Subcutaneous abdominal adipose tissue (tissue), 5 donors: ENCODE measurements around the gene SELENOM.

Experiments used
- H3K27ac ChIP-seq: one replicate; pipeline ENCODE4 v1.7.0; 2013; ENCODE audit warnings: low read depth, mild to moderate bottlenecking, inconsistent platforms, low read length, moderate library complexity
- H3K27me3 ChIP-seq, 5 donors: one replicate each; pipeline ENCODE4 v1.7.0; 2013; ENCODE audit warnings: low read length in 5 of 5, inconsistent platforms in 1 of 5; ENCODE audit not compliant: control insufficient read depth in 5 of 5, insufficient read depth in 4 of 5
- H3K36me3 ChIP-seq, 5 donors: one replicate each; pipeline ENCODE4 v1.7.0; 2013; ENCODE audit warnings: low read length in 5 of 5; ENCODE audit not compliant: control insufficient read depth in 5 of 5, insufficient read depth in 5 of 5
- H3K4me1 ChIP-seq, 5 donors: one replicate each; pipeline ENCODE4 v1.7.0; 2013; ENCODE audit warnings: low read length in 5 of 5, mild to moderate bottlenecking in 3 of 5, moderate library complexity in 1 of 5; ENCODE audit not compliant: control insufficient read depth in 5 of 5, insufficient read depth in 5 of 5
- H3K4me3 ChIP-seq, 5 donors: one replicate each; pipeline ENCODE4 v1.7.0; 2013; ENCODE audit warnings: low read length in 5 of 5, low read depth in 1 of 5
- H3K9ac ChIP-seq, 5 donors: one replicate each; pipeline ENCODE4 v1.7.0; 2013; ENCODE audit warnings: low read length in 5 of 5, mild to moderate bottlenecking in 4 of 5, moderate library complexity in 3 of 5
- H3K9me3 ChIP-seq, 5 donors: one replicate each; pipeline ENCODE4 v1.7.0; 2013; ENCODE audit warnings: low read length in 5 of 5; ENCODE audit not compliant: control insufficient read depth in 5 of 5
- donor health status: healthy.
- donor health status: healthy.
- donor health status: healthy.
- donor health status: healthy.
- donor health status: healthy.

The SELENOM gene, protein sequence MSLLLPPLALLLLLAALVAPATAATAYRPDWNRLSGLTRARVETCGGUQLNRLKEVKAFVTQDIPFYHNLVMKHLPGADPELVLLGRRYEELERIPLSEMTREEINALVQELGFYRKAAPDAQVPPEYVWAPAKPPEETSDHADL

DNA sequence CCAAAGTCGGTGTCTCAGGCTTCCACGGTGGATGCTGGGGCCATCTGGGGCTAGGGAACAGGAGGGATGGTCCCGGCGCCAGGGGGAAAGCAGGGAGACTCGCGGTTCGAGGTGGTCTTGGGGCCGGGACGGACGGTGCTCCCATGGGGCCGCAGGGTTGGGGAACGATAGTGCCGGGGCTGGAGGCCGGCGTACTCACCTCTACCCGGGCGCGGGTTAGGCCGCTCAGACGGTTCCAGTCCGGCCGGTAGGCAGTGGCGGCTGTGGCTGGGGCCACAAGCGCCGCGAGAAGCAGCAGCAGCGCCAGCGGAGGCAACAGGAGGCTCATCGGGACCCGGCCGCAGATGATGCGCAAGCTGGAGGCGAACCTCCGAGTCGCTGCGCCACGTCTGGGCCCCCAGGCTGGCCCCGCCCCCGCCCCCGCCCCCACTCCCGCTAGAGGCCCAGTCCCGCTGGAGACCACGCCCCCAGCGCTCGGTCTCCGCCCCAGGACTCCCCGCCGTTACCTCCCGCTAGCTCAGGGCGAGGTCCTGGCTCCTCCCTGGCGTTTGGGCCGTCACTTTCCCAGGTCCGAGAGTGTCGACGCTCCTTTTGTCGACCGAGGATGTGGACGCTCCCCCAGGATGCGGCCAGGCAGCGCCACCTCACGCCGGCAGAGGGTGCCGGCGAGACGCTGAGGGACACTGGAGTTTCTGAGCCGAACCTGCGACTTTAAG lies at the start of gene SELENOM:
SELENOM (minus strand) TSS at position 391 of the 716 bp plus-strand sequence; CDS start at position 328, 63 bp downstream.
- no peaks in the 10 kb centered on the region for H3K27me3 ChIP-seq
- H3K4me1 ChIP-seq, result peaks cover 3 to 37% (median 30%) of the 10 kb centered on the region in 5 donors
- H3K36me3 ChIP-seq, result peaks cover 0 to 26% (median 19%) of the 10 kb centered on the region in 5 donors
- peak within 1 kb of the TSS; percentile 63 to 87 (median 79) for H3K9ac ChIP-seq
- H3K27ac ChIP-seq, result peak within 1 kb of the TSS; percentile 89
- H3K9me3 ChIP-seq, result no peaks in the 10 kb centered on the region
- H3K4me3 ChIP-seq, result peak within 1 kb of the TSS; percentile 69 to 82 (median 79)

DNA sequence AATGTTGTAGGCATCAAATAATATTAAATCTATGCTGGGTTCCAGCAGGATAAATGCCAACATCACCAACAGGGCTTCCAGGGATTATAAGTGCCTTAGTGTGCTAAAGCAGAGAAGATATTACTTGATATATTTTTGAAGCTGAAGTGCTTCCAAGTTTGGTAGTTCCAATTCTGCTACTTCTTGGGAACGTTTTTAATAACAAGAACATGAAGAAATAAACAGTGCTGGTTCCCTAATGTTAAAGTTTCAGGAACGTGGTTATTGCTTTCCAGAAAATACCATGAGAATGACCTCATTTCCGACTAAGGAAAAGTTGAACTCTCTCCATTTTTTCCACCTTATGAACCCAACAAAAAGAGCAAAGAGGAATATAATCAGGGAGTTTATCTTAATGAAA lies 48.1 kb upstream of the SELENOM start:
- Histone ChIP-seq H3K4me3 (no peak overlapping the region), H3K27ac (peak overlapping the region; percentile 52), H3K27me3 (no peaks in the 10 kb centered on the region), H3K36me3 (no peaks in the 10 kb centered on the region), H3K9ac (peak overlapping the region in 1 of 5 donors; percentile 40), H3K4me1 (peaks cover 0 to 20% (median 16%) of the 10 kb centered on the region in 5 donors), H3K9me3 (no peaks in the 10 kb centered on the region)

DNA sequence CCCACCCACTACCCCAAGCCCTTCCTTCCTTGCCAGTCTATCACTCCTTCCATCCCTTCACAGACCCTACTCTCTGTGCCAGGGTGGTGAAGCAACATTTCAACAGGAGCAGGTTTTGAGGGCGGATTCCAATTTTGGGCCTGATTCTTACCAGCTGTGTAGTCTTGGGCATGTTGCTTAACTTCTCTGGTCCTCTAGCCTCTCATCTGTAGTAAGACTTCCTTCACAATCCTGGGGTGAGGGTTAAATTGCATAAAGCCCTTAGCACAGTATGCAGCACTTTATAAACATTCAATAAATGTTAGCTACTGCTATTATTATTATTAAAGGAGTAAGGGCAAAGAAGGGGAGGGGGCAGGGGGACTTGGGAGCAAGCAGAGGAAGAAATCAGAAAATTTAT lies 47.6 kb upstream of the SELENOM start:
- H3K4me1 ChIP-seq, result peaks cover 0 to 19% (median 14%) of the 10 kb centered on the region in 5 donors
- H3K9ac ChIP-seq, result peak overlapping the region in 1 of 5 donors; percentile 40
- no peaks in the 10 kb centered on the region for H3K36me3 ChIP-seq
- H3K27me3 ChIP-seq, result no peaks in the 10 kb centered on the region
- peak overlapping the region; percentile 52 for H3K27ac ChIP-seq
- no peaks in the 10 kb centered on the region for H3K9me3 ChIP-seq
- no peak overlapping the region for H3K4me3 ChIP-seq

DNA sequence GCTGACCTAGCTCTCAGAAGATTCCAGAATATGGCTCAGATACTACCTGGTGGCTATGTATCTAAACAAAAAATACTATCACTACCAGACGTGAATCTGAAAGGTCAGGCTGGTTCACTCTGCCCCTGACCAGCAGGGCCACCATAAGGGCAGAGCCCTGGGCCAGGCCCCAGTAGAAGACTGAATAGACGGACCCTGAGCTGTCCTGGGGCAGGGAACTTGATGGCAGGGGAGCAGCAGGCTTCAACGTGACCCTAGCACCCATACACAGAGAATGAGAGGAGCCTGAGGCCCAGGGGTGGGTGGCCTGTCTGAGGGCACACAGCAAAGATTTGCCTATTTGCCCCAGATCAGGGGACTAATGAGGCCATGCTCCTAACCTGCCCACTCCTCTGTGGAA lies 46.0 kb upstream of the SELENOM start:
- Histone ChIP-seq H3K4me1 (peaks cover 0 to 23% (median 19%) of the 10 kb centered on the region in 5 donors), H3K36me3 (no peaks in the 10 kb centered on the region), H3K4me3 (no peak overlapping the region), H3K9ac (peak overlapping the region in 1 of 5 donors; percentile 32), H3K9me3 (no peaks in the 10 kb centered on the region), H3K27me3 (no peaks in the 10 kb centered on the region), H3K27ac (no peak overlapping the region)

DNA sequence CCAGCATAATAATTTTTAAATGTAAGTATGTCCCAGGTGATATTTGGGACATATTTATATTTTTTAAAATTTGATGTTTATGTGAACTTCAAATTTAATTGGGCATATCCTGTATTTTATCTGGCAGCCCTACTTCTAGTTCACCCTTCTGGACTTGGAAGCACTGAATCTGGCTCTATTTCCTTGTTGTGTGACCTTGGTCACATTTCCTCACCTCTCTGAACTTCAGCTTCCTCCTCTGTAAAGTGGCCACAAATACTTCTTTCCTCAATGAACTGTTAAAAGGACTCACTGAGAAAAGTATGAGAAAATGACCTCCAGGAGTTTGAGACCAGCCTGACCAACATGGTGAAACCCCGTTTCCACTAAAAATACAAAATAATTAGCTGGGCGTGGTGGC lies 44.5 kb upstream of the SELENOM start:
- no peak overlapping the region for H3K27ac ChIP-seq
- H3K9ac ChIP-seq, result no peak overlapping the region
- H3K9me3 ChIP-seq, result peaks cover 0 to 8% (median 0%) of the 10 kb centered on the region in 5 donors
- H3K4me3 ChIP-seq, result no peak overlapping the region
- H3K27me3 ChIP-seq, result no peaks in the 10 kb centered on the region
- H3K36me3 ChIP-seq, result no peaks in the 10 kb centered on the region
- H3K4me1 ChIP-seq, result peaks cover 0 to 25% (median 21%) of the 10 kb centered on the region in 5 donors

DNA sequence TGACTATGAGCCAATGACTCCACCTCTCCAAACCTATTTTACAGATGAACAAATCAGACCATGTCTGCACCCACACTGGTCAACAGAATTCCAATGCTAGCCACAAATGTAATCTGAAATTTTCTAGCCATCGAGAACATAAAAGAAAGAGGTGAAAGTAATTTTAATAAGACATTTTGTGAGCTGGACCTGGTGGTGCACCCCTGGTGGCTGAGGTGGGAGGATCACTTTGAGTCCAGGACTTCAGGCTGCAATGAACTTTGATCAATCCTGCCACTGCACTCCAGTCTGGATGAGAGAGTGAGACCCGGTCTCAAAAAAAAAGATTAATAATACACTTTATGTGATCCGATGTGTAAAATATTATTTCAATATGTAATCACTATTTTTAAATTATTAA lies 43.2 kb upstream of the SELENOM start:
- no peak overlapping the region for H3K9ac ChIP-seq
- H3K36me3 ChIP-seq, result no peaks in the 10 kb centered on the region
- no peak overlapping the region for H3K27ac ChIP-seq
- peaks cover 0 to 9% (median 0%) of the 10 kb centered on the region in 5 donors for H3K9me3 ChIP-seq
- peaks cover 0 to 19% (median 19%) of the 10 kb centered on the region in 5 donors for H3K4me1 ChIP-seq
- H3K27me3 ChIP-seq, result no peaks in the 10 kb centered on the region
- H3K4me3 ChIP-seq, result no peak overlapping the region

DNA sequence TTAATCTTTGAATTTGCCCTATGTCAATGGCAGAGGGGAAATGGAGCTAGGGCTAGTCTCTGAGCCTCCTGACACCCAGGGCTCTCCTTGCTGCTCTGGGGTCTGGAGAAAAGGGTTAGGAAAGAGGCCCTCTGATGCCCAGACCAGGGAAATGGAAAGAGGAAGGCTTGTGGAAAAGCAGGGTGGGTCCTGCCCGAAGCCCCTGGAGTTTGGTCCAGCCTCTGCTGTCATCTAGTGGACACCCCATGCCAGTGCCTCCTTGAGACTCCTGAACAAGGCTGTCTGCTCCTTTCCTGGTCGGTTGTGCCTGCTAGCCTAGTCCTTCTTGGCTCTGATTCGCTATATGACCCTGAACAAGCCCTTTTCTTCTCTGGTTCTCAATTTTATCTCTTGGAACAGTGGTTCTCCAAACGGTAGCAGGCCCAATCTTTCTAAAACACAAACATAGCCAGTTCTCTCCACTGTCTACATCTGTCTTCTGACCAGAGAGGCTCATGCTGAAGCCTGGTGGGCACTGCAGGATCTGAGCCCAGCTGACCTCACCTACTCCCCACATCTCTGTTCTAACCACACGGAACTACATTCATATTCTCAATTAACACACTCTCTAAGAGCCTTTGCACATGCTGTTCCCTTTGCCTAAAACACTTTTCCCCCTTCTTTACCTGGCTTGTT lies 41.7 kb upstream of the SELENOM start:
- H3K9ac ChIP-seq, result peak overlapping the region in 3 of 5 donors; percentile 29 to 40 (median 35)
- peaks cover 0 to 9% (median 0%) of the 10 kb centered on the region in 5 donors for H3K9me3 ChIP-seq
- H3K4me1 ChIP-seq, result peaks cover 0 to 12% (median 11%) of the 10 kb centered on the region in 5 donors
- H3K27ac ChIP-seq, result peak overlapping the region; percentile 87
- no peaks in the 10 kb centered on the region for H3K36me3 ChIP-seq
- H3K4me3 ChIP-seq, result no peak overlapping the region
- no peaks in the 10 kb centered on the region for H3K27me3 ChIP-seq

DNA sequence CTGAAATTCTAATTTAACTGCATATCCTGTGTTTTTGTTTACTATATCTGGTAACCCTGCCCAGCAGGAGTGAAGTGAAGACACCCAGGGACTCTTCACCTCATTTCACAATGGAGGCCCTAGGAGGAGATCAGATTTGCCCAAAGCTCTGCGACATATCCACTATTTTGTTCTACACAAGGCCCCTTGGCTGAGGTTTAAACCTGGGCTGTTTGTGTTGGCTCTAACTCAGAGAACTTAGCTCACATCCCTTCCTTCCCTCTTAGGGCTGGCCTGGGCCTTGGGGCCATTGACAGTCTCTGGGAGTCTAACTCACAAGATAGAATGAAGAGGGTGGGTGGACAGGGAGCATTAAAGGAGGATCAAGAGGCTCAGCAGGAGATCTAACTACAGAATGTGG lies 41.1 kb upstream of the SELENOM start:
- H3K4me3 ChIP-seq, result no peak overlapping the region
- H3K36me3 ChIP-seq, result no peaks in the 10 kb centered on the region
- H3K4me1 ChIP-seq, result peaks cover 0 to 12% (median 11%) of the 10 kb centered on the region in 5 donors
- peaks cover 0 to 9% (median 0%) of the 10 kb centered on the region in 5 donors for H3K9me3 ChIP-seq
- peak overlapping the region; percentile 87 for H3K27ac ChIP-seq
- peak overlapping the region in 4 of 5 donors; percentile 6 to 40 (median 32) for H3K9ac ChIP-seq
- no peaks in the 10 kb centered on the region for H3K27me3 ChIP-seq

DNA sequence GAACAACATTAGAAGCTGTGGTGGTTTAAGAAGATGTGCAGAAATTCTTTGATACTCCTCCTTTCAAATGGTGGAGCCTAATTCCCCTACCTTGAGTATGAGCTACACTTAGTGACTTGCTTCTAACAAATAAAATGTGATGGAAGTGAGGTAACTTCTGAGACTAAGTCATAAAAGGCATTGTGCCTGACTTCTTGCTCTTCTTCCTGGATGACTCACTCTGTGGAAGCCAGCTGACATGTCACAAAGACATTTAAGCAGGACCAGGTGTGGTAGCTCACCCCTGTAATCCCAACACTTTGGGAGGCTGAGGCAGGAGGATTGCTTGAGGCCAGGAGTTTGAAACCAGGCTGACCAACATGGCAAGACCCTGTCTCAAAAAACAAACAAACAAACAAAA lies 36.9 kb upstream of the SELENOM start:
- Histone ChIP-seq H3K4me3 (no peak overlapping the region), H3K4me1 (peaks cover 0 to 19% (median 11%) of the 10 kb centered on the region in 5 donors), H3K36me3 (no peaks in the 10 kb centered on the region), H3K9ac (no peak overlapping the region), H3K27ac (no peak overlapping the region), H3K9me3 (peaks cover 0 to 9% (median 0%) of the 10 kb centered on the region in 5 donors), H3K27me3 (peaks cover 3 to 13% (median 10%) of the 10 kb centered on the region in 5 donors)

DNA sequence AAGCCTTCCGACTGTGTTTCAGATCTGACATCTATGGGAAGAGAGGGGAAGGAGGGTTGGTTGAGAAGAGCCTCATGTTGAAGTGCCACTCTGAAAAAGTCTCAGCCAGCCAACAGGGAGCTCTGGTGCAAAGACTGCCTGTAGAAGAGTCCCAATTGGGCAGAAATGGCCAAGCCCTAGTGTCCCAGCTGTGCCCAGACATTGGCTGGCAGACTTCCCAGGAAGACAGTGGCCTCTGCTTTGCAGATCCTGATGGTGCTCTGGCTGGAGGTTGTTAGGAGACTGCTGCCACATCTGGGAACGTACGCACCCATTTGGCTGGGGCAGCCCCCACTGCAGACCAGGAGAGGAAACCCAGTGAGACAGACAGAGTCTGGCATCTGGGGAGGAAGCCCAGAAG lies 36.2 kb upstream of the SELENOM start:
- peaks cover 6 to 17% (median 17%) of the 10 kb centered on the region in 5 donors for H3K27me3 ChIP-seq
- H3K9ac ChIP-seq, result no peak overlapping the region
- no peaks in the 10 kb centered on the region for H3K36me3 ChIP-seq
- peaks cover 0 to 12% (median 4%) of the 10 kb centered on the region in 5 donors for H3K4me1 ChIP-seq
- H3K9me3 ChIP-seq, result peaks cover 0 to 9% (median 0%) of the 10 kb centered on the region in 5 donors
- no peak overlapping the region for H3K27ac ChIP-seq
- H3K4me3 ChIP-seq, result no peak overlapping the region
